GM12892 (cell line): Measurements from ENCODE around the gene COL16A1.

ENCODE experiments used
- POLR2A ChIP-seq: IDR thresholded peaks from 2 replicates; pipeline ENCODE4 v1.6.1; 2011; ENCODE audit warnings: low read depth, low read length, control low read depth
- POLR2AphosphoS5 ChIP-seq: IDR thresholded peaks from 2 replicates; pipeline ENCODE4 v1.6.1; 2011; ENCODE audit warnings: low read depth, low read length, control low read depth
- TAF1 ChIP-seq: IDR thresholded peaks from 2 replicates; pipeline ENCODE4 v1.6.1; 2011; ENCODE audit warnings: low read depth, mild to moderate bottlenecking, control low read depth, low read length, borderline replicate concordance

DNA sequence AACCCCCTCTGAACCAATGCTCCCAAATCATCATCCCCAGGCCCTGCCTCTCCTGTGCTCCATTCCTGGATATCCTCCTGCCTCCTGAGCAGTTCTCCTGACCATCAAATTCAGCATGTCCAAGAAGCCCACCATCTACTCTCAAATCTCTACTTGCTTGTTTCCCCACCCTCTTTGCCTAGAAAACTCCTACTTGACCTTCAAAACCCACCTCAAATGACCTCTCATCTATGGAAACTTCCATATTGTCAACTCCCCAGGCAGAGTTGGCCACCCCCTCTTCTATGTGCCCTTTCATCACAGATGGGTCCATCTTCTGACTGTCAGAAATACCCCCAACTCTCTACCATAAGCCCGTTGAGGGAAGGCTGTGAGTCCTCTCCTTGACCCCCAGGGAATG is 43.5 kb upstream of the COL16A1 start:
- TF ChIP-seq TAF1 (no peak), POLR2A (no peak), POLR2AphosphoS5 (no peak)
